ENCODE data around the gene FTCD. TPM values are rescaled to one million over a fixed set of nuclear protein-coding genes. Genes with fewer than 3 reads are reported as not detected.
A peak's percentile ranks its signal among the peaks of the same experiment; 100 is the strongest.
"Not testable (repeated sequence)": the region's sequence is repeated elsewhere in the genome, so short reads cannot be mapped to it uniquely, and the experiment has no call there.

Gene FTCD
- polyA plus RNA-seq, 1 donor, result 61.8 TPM

- no peaks in the 10 kb centered on the region for H3K9me3 ChIP-seq (ENCODE audit: control insufficient read depth, low read depth, low read length)
- DNase-seq, result peak in 1 of 2 donors; percentile 40
- 64% methylated on average over 5 of the region's 17 CpGs for WGBS (ENCODE audit: insufficient coverage, low lambda C conversion rate)
- H3K27ac ChIP-seq (ENCODE audit: low read length), result no peak overlapping the region
- H3K4me3 ChIP-seq (ENCODE audit: low read length), result no peak overlapping the region
- H3K27me3 ChIP-seq (ENCODE audit: control insufficient read depth, insufficient read depth, low read length), result no peaks in the 10 kb centered on the region
- peaks cover 15% of the 10 kb centered on the region for H3K36me3 ChIP-seq (ENCODE audit: control insufficient read depth, insufficient read depth, low read length)
- H3K4me1 ChIP-seq (ENCODE audit: control insufficient read depth, insufficient read depth, low read length), result no peaks in the 10 kb centered on the region
These were observed 33.1 kb upstream of the FTCD start for GRCh38 chr21:46188226-46189212.

DNA sequence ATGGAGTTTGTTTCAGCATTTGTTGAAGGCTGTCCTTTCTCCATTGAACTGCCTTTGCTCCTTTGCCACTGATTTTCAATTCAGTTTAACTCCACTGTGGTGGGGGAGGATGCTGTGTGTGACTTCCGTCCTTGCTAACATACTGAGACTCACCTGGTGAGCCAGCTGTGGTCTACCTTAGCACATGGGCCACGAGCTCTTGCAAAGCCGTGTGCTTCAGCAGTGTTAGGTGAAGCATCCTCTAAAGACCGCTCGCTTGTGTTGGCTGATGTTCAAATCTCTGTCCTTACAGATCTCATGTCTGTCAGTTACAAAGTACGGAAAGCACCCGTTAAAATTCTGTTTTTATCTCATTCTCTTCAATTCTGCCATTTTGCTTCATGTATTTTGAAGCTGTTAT lies 32.4 kb upstream of the FTCD start:
- WGBS (ENCODE audit: insufficient coverage, low lambda C conversion rate), result no CpG with 5 or more reads among the region's 7 CpGs
- Histone ChIP-seq H3K4me1 (ENCODE audit: control insufficient read depth, insufficient read depth, low read length) (no peaks in the 10 kb centered on the region), H3K27me3 (ENCODE audit: control insufficient read depth, insufficient read depth, low read length) (no peaks in the 10 kb centered on the region), H3K4me3 (ENCODE audit: low read length) (no peak overlapping the region), H3K27ac (ENCODE audit: low read length) (no peak overlapping the region), H3K9me3 (ENCODE audit: control insufficient read depth, low read depth, low read length) (no peaks in the 10 kb centered on the region), H3K36me3 (ENCODE audit: control insufficient read depth, insufficient read depth, low read length) (peaks cover 10% of the 10 kb centered on the region)
- no peak for DNase-seq

DNA sequence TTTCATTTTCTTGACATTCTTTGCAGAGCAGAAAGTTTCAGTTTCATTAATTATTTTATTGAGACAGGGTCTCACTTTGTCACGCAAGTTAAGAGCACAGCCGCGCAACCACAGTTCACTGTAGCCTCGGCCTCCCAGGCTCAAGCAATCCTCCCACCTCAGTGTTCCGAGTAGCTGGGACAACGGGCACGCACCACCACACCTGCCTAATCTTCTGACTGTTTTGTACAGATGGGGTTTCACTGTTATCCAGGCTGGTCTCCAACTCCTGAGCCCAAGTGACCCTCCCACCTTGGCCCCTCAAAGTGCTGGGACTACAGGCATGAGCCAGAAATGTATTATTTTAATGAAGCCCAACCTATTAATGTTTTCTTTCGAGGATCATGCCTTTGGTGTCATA lies 31.9 kb upstream of the FTCD start:
- Histone ChIP-seq H3K9me3 (ENCODE audit: control insufficient read depth, low read depth, low read length) (peaks cover 1% of the 10 kb centered on the region), H3K36me3 (ENCODE audit: control insufficient read depth, insufficient read depth, low read length) (peaks cover 10% of the 10 kb centered on the region), H3K4me1 (ENCODE audit: control insufficient read depth, insufficient read depth, low read length) (no peaks in the 10 kb centered on the region), H3K4me3 (ENCODE audit: low read length) (no peak overlapping the region), H3K27me3 (ENCODE audit: control insufficient read depth, insufficient read depth, low read length) (no peaks in the 10 kb centered on the region), H3K27ac (ENCODE audit: low read length) (no peak overlapping the region)
- DNase-seq, result no peak
- no CpG with 5 or more reads among the region's 8 CpGs for WGBS (ENCODE audit: insufficient coverage, low lambda C conversion rate)

- no peaks in the 10 kb centered on the region for H3K4me1 ChIP-seq (ENCODE audit: control insufficient read depth, insufficient read depth, low read length)
- no peak overlapping the region for H3K4me3 ChIP-seq (ENCODE audit: low read length)
- no peak overlapping the region for H3K27ac ChIP-seq (ENCODE audit: low read length)
- DNase-seq, result no peak
- no CpG with 5 or more reads among the region's 7 CpGs for WGBS (ENCODE audit: insufficient coverage, low lambda C conversion rate)
- no peaks in the 10 kb centered on the region for H3K36me3 ChIP-seq (ENCODE audit: control insufficient read depth, insufficient read depth, low read length)
- H3K9me3 ChIP-seq (ENCODE audit: control insufficient read depth, low read depth, low read length), result peaks cover 3% of the 10 kb centered on the region
- H3K27me3 ChIP-seq (ENCODE audit: control insufficient read depth, insufficient read depth, low read length), result no peaks in the 10 kb centered on the region
These were observed 30.3 kb upstream of the FTCD start for GRCh38 chr21:46185716-46186115.

- H3K4me3 ChIP-seq (ENCODE audit: low read length), result peak overlapping the region; percentile 85
- H3K4me1 ChIP-seq (ENCODE audit: control insufficient read depth, insufficient read depth, low read length), result no peaks in the 10 kb centered on the region
- WGBS (ENCODE audit: insufficient coverage, low lambda C conversion rate), result 50% methylated on average over 11 of the region's 30 CpGs
- peaks cover 4% of the 10 kb centered on the region for H3K9me3 ChIP-seq (ENCODE audit: control insufficient read depth, low read depth, low read length)
- H3K27ac ChIP-seq (ENCODE audit: low read length), result peak overlapping the region; percentile 97
- H3K27me3 ChIP-seq (ENCODE audit: control insufficient read depth, insufficient read depth, low read length), result no peaks in the 10 kb centered on the region
- peak; percentile 91 to 98 for DNase-seq
- no peaks in the 10 kb centered on the region for H3K36me3 ChIP-seq (ENCODE audit: control insufficient read depth, insufficient read depth, low read length)
These were observed 29.5 kb upstream of the FTCD start for GRCh38 chr21:46184625-46185555.

- H3K27ac ChIP-seq (ENCODE audit: low read length), result peak within 1 kb of the TSS; percentile 97
- peak within 1 kb of the TSS; percentile 85 for H3K4me3 ChIP-seq (ENCODE audit: low read length)
- no peaks in the 10 kb centered on the region for H3K27me3 ChIP-seq (ENCODE audit: control insufficient read depth, insufficient read depth, low read length)
- DNase-seq, result peak; percentile 66 to 88
- H3K36me3 ChIP-seq (ENCODE audit: control insufficient read depth, insufficient read depth, low read length), result no peaks in the 10 kb centered on the region
- no peaks in the 10 kb centered on the region for H3K4me1 ChIP-seq (ENCODE audit: control insufficient read depth, insufficient read depth, low read length)
- no CpG with 5 or more reads among the region's 24 CpGs for WGBS (ENCODE audit: insufficient coverage, low lambda C conversion rate)
- H3K9me3 ChIP-seq (ENCODE audit: control insufficient read depth, low read depth, low read length), result peaks cover 7% of the 10 kb centered on the region
These were observed 28.7 kb upstream of the FTCD start, which contains the start of gene SPATC1L for GRCh38 chr21:46183910-46184624. Gene SPATC1L, minus strand, starts transcription at chr21:46184459. Its CDS starts 1,643 bp downstream, at chr21:46182816.

- no CpG with 5 or more reads among the region's 13 CpGs for WGBS (ENCODE audit: insufficient coverage, low lambda C conversion rate)
- not testable (repeated sequence) for H3K27ac ChIP-seq (ENCODE audit: low read length); H3K27me3 ChIP-seq (ENCODE audit: control insufficient read depth, insufficient read depth, low read length); H3K4me1 ChIP-seq (ENCODE audit: control insufficient read depth, insufficient read depth, low read length); H3K9me3 ChIP-seq (ENCODE audit: control insufficient read depth, low read depth, low read length); H3K36me3 ChIP-seq (ENCODE audit: control insufficient read depth, insufficient read depth, low read length); DNase-seq
- H3K4me3 ChIP-seq (ENCODE audit: low read length), result peak overlapping the region; percentile 54
These were observed 28.0 kb upstream of the FTCD start for GRCh38 chr21:46183337-46183909.

DNA sequence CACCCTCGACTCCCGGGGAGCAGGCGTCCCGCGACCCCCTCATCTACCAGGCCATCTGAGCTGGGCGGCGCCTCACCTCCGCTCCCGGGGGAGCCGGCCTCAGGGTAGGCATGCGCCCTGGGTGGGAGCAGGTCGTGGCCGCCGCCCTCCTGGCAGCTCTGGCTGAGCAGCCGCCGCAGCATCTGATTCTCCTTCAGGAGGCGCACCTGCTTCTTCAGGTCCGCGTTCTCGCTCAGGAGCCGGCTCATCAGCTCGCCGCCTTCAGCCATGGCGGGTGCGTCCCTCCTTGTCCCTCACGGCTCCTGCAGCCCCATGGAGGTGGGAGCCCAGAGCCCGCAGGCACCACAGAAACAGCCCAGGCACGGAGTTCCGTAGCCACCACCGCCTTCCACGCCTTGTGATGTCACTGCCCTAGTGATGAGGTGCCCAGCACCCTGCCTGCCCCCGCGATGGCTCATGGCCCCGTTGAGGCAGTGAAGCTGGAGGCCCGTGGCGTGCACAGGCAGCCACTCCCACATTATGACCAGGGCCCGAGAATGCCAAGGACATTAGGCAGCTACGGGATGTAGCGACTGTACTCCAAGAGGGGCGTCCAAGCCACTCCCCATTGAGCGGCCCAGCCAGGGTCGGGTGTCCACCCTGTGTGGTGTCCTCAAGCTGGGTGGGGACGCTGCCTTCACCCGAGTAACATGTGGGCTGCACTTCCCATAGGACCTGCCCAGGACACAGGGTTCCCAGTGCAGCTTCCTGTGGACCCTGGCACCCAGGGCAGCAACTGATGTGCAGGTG lies 27.4 kb upstream of the FTCD start:
- WGBS (ENCODE audit: insufficient coverage, low lambda C conversion rate), result no CpG with 5 or more reads among the region's 44 CpGs

GRCh38 chr21:46181953-46182547 lies 26.7 kb upstream of the FTCD start:
- no peak for DNase-seq
- Histone ChIP-seq H3K4me1 (ENCODE audit: control insufficient read depth, insufficient read depth, low read length) (no peaks in the 10 kb centered on the region), H3K27me3 (ENCODE audit: control insufficient read depth, insufficient read depth, low read length) (no peaks in the 10 kb centered on the region), H3K27ac (ENCODE audit: low read length) (no peak overlapping the region), H3K4me3 (ENCODE audit: low read length) (no peak overlapping the region), H3K36me3 (ENCODE audit: control insufficient read depth, insufficient read depth, low read length) (no peaks in the 10 kb centered on the region), H3K9me3 (ENCODE audit: control insufficient read depth, low read depth, low read length) (peaks cover 7% of the 10 kb centered on the region)
- no CpG with 5 or more reads among the region's 16 CpGs for WGBS (ENCODE audit: insufficient coverage, low lambda C conversion rate)

More for the DNA sequence above, 27.4 kb upstream of the FTCD start:
- no peak overlapping the region for H3K4me3 ChIP-seq (ENCODE audit: low read length)
- no peak for DNase-seq
- peaks cover 7% of the 10 kb centered on the region for H3K9me3 ChIP-seq (ENCODE audit: control insufficient read depth, low read depth, low read length)
- no peaks in the 10 kb centered on the region for H3K36me3 ChIP-seq (ENCODE audit: control insufficient read depth, insufficient read depth, low read length)
- H3K27ac ChIP-seq (ENCODE audit: low read length), result no peak overlapping the region
- H3K27me3 ChIP-seq (ENCODE audit: control insufficient read depth, insufficient read depth, low read length), result no peaks in the 10 kb centered on the region
- H3K4me1 ChIP-seq (ENCODE audit: control insufficient read depth, insufficient read depth, low read length), result no peaks in the 10 kb centered on the region
